IPS-18c (cell line): ENCODE results near the gene SOX18.

Experiments used
- H3K4me3 ChIP-seq: 2 replicates; pipeline ENCODE4 v1.7.0; 2013; ENCODE audit warnings: low read depth, mild to moderate bottlenecking, low read length, moderate library complexity; ENCODE audit not compliant: insufficient read depth
- H3K9me3 ChIP-seq: one replicate; pipeline ENCODE4 v1.6.1; 2013; ENCODE audit warnings: mild to moderate bottlenecking, low read length, moderate library complexity; ENCODE audit not compliant: control insufficient read depth, insufficient read depth

SOX18 gene

DNA sequence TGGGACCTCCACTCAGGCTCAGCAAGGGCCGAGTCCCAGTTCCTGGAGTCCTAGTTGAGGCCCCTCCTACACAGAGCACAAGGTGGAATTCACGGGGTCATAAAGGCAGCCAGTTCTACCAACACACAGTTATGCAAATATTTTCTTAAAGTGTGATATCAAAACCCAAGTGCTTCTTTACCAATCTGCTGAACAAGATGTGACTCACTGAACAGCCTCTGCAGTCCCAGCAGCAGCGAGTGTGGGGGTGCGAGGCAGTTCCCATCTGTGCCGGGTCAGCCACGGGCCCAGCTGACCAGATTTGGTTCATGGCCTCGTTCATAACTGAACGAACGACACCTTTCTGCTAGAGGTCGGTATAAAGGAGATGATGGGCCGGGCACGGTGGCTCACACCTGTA is 9.1 kb upstream of the SOX18 start:
- Histone ChIP-seq H3K9me3 (no peaks in the 10 kb centered on the region), H3K4me3 (no peak overlapping the region)

DNA sequence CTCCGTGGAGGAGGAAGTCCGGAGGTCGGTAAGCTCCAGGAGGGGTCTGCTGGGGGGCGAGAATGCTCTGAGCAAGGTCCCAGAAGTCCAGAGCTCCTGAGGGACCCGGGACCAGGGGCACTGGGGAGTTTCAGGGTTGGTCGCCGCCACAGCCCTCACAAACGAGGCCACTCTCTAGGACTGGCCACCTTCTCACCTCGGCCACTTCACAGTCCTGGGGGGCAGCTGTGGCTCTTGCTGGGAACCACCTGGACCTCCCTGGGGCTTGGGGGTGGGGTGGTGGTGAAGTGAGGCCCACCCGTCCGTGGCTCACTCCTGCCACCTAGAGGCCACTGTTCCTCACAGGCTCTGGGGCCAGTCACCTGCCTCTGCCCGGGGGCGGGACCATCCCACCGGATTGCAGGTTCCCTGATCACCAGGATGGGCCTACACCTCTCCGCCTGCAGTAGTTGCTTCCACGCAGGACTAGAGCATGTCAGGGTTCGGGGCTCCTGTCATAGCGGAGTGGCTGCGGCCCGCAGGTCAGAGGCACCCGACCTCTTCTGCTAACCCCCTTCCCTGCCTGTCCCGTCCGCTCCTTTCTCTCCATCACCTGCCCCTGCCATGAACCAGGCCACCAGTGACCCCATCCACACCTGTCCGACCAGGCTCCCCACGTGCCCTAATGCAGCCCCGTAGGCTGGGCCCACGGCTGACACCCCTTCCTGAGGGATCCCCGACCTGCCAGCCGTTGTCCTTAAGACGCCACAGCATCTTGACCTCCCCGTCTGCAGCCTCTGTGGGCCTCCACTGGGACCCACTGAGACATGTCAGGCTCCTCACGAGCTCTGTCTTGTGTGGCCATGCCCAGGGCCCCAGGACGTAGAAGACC is 8.4 kb upstream of the SOX18 start:
- H3K4me3 ChIP-seq = no peak overlapping the region
- H3K9me3 ChIP-seq = no peaks in the 10 kb centered on the region

GRCh38 chr20:64056889-64057627 is 7.6 kb upstream of the SOX18 start:
- H3K9me3 ChIP-seq = no peaks in the 10 kb centered on the region
- H3K4me3 ChIP-seq = no peak overlapping the region

DNA sequence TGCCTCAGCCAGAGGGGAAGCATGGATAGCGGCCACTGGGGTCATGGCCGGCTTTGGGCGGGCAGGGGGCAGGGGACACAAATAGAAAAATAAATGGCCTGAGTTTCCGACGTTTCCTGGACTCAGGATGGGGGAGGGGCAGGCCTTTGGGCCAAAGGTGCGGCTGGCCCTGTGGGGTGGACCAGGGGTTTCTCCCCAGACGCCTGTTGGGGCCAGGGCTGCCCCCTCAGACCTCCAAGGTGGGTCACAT is 7.1 kb upstream of the SOX18 start:
- H3K9me3 ChIP-seq = no peaks in the 10 kb centered on the region
- no peak overlapping the region for H3K4me3 ChIP-seq

GRCh38 chr20:64055893-64056638 is 6.6 kb upstream of the SOX18 start:
- Histone ChIP-seq H3K9me3 (no peaks in the 10 kb centered on the region), H3K4me3 (no peak overlapping the region)

DNA sequence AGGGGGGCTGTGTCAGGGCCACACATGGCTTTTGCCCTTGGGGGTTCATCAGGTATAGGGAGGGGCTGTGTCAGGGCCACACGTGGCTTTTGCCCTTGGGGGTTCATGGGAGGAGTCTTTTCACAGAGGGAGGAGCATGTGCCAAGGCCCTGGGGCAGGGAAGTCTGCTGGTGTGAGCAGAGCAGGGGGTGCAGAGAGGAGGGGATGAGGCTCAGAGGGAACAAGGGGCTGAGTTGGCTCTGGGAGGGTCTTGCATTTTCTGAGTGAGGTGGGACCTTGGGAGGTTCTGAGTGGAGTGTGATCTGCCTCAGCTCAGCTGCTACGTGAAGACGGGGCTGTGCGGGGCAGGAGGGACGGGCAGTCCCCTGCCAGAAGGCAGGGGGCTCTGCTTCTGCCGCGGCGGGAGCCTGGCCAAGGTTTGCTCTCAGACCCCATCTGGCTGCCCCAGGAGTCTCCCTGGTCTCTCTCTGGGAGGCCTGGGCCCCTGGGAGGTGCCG is 6.0 kb upstream of the SOX18 start:
- no peak overlapping the region for H3K4me3 ChIP-seq

DNA sequence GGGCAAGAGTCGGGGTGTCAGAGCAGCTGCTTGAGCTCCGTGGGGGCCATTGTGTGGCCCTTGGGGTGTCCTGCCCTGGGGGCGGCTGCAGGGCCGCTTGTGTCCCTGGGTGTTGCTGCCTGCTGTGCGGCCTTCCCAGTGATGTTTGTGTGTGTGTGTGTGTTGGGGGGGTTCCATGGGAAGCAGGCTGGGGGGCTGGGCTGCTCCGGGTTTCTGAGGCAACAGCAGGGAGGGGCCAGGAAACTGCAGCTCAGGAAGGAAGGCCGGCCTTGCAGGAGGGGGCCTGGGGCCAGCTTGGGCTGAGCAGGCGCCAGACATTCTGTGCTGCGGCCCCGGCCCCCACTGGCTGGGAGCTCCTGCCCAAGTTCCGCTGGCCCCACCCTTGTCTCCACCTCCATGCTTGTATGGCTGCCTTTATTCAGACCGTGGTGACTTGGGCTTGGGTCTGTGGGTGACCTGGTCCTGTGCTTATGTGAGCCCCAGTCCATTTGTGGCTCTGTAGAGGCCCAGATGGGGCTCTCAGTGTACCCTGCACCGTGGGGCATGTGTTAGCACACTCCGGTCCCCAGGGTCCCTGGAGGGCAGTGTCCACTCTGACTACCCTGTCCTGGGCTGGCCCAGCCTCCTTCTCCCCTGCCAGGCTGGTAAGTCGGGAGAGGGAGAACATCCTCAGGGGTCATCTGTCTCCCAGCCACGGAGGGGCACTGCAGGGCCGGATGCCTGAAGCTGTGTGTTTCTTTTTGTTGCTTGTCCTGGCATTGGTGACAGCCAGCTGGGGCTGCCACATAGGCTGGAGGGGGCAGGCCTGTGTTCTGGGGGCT is 4.6 kb upstream of the SOX18 start:
- H3K4me3 ChIP-seq = no peak overlapping the region

More for the DNA sequence above, 6.0 kb upstream of the SOX18 start:
- no peaks in the 10 kb centered on the region for H3K9me3 ChIP-seq

DNA sequence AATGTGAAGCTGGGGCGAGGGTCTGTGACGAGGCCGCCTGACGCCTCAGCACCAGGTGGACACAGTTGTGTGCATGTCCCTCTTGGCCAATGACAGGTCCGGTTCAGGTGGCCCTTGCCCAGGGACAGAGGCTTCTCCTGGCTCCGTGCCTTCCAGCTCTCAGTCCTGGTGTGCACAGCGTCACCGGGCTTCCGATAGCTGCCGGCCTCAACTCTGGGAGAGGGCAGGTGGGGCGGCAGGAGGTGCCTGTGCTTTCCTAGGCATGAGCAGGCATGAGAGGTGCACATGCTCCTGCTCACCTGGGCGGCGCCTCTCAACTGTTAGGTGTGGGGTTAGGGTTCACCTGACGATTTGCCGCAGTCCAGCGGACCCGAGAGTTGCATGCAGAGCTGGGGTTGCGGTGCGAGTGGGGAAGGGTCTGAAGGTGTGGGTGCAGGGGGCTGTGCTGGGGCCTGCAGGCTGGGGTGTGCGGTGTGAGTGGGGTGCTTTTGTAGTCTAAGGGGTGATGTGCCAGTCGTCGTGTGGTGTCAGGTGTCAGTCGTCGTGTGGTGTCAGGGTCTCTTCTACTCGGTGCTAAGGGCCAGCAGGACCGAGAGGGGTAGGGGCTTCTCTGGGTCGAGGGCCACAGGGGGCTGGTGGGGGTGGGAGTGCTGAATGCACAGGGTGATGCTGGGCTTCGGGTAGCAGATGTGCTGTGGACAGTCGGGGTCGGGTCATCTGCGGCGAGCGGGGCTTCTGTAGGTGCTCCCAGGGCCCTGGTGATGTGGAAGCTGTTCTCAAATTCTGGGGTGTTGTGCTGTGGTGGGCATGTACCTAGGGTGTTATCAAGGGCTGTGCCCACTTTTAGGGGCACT is 3.8 kb upstream of the SOX18 start:
- H3K9me3 ChIP-seq = peaks cover under 1% of the 10 kb centered on the region
- H3K4me3 ChIP-seq = no peak overlapping the region

More for the DNA sequence above, 4.6 kb upstream of the SOX18 start:
- H3K9me3 ChIP-seq = no peaks in the 10 kb centered on the region

DNA sequence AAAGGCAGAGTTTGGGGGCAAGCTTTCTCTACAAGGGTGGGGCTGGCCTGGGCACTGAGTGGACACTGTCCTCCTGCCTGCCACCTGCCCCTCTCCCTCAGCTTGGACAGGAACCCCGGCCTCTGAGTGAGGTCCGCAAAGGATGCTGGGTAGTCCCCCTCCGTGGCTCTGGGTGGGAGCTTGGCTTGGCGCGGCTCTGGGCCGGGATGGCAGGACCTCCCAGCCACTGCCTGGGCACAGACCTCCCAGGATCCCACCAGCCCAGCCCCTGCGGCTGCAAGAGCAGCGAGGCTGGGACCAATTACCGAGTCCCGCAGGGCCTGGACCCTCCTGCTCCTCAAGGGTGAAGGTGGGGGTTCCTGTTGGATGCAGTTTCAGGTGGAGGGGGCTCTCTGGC is 2.9 kb upstream of the SOX18 start:
- Histone ChIP-seq H3K9me3 (peaks cover 2% of the 10 kb centered on the region), H3K4me3 (no peak overlapping the region)

DNA sequence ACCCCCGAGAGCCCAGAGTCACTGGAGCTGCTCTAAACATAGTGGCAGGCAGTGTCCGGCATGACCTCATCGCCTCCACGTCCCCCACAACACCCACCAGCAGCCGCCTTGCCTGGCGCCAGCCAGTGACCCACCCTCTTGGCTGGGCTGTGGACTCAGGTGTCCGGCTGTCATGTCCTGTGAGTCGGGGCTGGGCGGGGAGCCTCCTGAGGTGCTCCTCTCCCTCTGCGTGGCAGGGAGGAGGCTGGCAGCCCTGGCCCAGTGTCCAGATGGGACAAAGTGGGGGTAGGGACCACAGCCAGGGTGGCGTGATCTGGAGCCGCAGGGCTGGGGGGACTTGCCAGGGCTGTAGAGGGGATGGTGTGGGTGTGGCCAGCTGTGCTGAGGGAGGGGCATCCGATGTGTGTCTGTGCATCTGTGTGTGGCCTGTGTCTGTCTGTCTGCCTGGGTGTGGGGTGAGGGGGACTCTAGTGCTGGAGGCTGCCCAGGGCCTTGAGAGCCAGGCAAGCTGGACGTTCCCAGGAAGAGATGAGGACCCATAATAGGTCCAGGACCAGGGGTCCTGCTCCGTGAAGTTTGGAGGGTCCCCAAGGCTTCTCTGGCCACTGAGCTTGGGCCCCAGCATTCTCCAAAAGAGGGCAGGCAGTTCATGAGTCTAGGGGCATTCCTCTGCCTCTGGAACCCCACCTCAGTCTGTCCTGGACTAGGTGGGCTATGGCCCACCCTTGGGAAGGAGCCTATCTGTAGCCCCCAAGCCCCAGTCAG is 2.3 kb upstream of the SOX18 start:
- H3K9me3 ChIP-seq = peaks cover 2% of the 10 kb centered on the region
- no peak overlapping the region for H3K4me3 ChIP-seq

DNA sequence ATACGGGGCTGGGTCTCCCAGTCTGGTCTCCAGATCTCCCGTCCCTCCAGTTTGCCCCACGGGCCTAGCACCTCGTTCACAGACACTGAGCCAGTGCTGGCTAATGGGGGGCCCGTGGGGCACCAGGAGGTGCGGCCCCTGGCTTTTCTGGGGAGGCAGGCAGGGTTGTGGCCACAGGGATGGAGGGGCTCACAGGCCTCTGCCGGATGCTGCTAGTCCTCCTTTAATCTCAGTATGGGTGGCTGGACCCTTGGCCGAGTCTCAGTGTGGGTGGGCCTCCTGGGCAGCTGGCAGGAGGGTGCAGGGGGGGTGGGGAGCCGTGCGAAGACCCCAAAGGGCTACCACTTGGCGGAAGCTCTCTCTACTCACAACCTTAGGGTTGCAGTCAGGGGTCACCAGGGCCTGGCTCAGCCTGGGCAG is 1.6 kb upstream of the SOX18 start:
- no peak overlapping the region for H3K4me3 ChIP-seq
- H3K9me3 ChIP-seq = peaks cover 2% of the 10 kb centered on the region

- H3K4me3 ChIP-seq = no peak overlapping the region
- H3K9me3 ChIP-seq = peaks cover 2% of the 10 kb centered on the region
Measured at GRCh38 chr20:64050261-64051032, 1.0 kb upstream of the SOX18 start.

DNA sequence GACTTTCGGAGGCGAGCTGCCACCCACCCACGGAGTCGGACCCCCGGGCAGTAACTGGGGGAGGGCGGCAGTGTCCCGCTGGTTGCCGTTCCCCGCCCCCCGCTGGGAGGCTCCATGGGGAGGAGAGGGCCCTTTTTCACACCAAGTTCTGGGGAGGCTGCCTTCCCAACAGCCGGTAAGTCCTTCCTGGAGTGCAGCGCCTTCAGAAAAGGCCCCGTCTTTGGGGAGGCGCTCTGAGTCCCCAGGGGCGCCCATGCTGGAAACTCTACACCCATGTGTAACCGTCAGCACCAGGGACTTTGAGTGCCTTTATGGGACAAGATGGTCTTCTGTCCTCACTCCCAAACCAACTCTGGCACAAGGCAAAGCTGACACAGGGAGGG is 430 bp upstream of the SOX18 start:
- Histone ChIP-seq H3K4me3 (no peak overlapping the region), H3K9me3 (peaks cover 2% of the 10 kb centered on the region)

- Histone ChIP-seq H3K4me3 (peak overlapping the region; percentile 38), H3K9me3 (peaks cover 2% of the 10 kb centered on the region)
Measured at GRCh38 chr20:64048402-64049044, 916 bp downstream of the SOX18 start.
